AG04449 (cell line): ENCODE results near the gene OBP2A.

Experiments
- CTCF ChIA-PET: fragments of 350-600 bp; formaldehyde crosslinking; extraction: SDS; loops from one replicate; lab custom pipeline; 2021; ENCODE audit warnings: antibody characterized with exemption; lab: Yijun Ruan, JAX
- POLR2A ChIA-PET: fragments of 400-600, 350-600 bp; formaldehyde crosslinking; extraction: SDS; loops from one replicate; lab custom pipeline; 2020; ENCODE audit warnings: antibody characterized with exemption, inconsistent platforms; lab: Yijun Ruan, JAX
- DNase-seq: peaks from one replicate; pipeline ENCODE4 v3.0.0-alpha.2; 2010; ENCODE audit warnings: low read depth, low spot score
- H3K4me3 ChIP-seq: 2 replicates; pipeline ENCODE4 v1.5.1; 2011; ENCODE audit warnings: low read depth, mild to moderate bottlenecking, control low read depth, low read length
- TF ChIP-seq, protein P1 (sequence below): IDR thresholded peaks from one replicate; pipeline ENCODE4 v1.5.1; 2011; ENCODE audit warnings: mild to moderate bottlenecking, moderate library complexity, low read length, control low read depth, inconsistent platforms; ENCODE audit not compliant: insufficient read depth; ENCODE audit errors: missing control alignments

Gene OBP2A

DNA sequence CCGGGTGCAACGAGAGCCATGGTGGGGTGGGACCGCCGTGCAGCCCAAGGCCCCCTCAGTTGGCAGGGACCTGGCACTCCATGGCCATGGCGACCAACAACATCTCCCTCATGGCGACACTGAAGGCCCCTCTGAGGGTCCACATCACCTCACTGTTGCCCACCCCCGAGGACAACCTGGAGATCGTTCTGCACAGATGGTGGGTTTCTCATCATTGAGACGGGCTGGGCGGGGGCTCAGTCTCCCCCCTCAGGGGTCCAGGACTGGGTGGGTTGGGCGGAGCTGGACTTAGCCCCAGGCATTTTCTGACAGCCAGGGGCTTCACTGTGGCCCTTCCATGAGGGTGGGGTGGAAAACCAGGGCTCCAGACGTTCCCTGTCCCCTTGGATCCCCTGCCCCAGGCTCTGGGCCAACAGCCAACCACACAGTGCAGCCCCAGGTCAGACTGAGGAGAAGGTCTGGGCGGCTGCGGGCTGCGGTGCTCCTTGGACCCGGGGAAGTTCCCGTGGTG, 16.4 kb downstream of the OBP2A start:
- POLR2A ChIA-PET, result no interaction called here
- no peak overlapping the region for H3K4me3 ChIP-seq
- CTCF ChIA-PET, result no interaction called here
- TF ChIP-seq, protein P1, sequence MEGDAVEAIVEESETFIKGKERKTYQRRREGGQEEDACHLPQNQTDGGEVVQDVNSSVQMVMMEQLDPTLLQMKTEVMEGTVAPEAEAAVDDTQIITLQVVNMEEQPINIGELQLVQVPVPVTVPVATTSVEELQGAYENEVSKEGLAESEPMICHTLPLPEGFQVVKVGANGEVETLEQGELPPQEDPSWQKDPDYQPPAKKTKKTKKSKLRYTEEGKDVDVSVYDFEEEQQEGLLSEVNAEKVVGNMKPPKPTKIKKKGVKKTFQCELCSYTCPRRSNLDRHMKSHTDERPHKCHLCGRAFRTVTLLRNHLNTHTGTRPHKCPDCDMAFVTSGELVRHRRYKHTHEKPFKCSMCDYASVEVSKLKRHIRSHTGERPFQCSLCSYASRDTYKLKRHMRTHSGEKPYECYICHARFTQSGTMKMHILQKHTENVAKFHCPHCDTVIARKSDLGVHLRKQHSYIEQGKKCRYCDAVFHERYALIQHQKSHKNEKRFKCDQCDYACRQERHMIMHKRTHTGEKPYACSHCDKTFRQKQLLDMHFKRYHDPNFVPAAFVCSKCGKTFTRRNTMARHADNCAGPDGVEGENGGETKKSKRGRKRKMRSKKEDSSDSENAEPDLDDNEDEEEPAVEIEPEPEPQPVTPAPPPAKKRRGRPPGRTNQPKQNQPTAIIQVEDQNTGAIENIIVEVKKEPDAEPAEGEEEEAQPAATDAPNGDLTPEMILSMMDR, result no peak
- no peak for DNase-seq

DNA sequence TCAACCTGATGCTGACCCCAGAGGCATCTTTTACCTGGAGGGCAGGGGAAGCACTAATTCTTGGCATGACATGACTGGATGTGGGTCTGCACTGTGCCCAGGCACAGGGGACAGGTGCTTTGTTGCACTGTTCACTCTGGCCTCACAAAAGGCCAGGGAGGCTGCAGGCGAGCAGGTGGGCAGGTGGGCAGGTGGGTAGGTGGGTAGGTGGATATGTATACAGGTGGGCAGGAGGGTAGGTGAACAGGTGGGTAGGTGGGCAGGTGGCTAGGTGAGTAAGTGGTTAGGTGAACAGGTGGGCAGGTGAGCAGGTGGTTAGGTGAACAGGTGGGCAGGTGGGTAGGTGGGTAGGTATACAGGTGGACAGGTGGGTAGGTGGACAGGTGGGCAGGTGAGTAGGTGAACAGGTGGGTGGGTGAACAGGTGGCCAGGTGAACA, 17.1 kb downstream of the OBP2A start:
- ChIA-PET CTCF (no interaction called here), POLR2A (no interaction called here)
- no peak overlapping the region for H3K4me3 ChIP-seq
- no peak for DNase-seq
- TF ChIP-seq, protein P1, result no peak

DNA sequence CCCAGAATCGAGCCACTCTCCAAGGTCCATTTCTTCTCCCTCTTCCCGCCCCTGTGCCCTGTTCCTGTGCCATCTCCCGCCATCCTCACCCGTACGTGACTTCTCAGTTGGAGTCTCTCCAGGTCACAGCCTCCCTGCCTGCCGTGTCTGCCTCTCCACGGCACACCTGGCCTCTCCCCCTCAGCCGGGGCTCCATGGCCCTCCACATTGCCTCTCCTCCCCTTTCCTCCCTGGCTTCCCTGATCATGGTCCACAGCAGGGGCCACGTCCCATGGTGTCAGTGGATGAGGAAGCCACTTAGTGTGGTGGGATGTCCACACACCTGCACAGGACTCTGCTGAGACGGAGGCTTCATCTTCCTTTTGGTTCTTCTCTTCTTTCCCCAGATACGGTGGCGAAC, 17.9 kb downstream of the OBP2A start:
- H3K4me3 ChIP-seq, result no peak overlapping the region
- TF ChIP-seq, protein P1, result no peak
- ChIA-PET CTCF (no interaction called here), POLR2A (no interaction called here)
- DNase-seq, result no peak

DNA sequence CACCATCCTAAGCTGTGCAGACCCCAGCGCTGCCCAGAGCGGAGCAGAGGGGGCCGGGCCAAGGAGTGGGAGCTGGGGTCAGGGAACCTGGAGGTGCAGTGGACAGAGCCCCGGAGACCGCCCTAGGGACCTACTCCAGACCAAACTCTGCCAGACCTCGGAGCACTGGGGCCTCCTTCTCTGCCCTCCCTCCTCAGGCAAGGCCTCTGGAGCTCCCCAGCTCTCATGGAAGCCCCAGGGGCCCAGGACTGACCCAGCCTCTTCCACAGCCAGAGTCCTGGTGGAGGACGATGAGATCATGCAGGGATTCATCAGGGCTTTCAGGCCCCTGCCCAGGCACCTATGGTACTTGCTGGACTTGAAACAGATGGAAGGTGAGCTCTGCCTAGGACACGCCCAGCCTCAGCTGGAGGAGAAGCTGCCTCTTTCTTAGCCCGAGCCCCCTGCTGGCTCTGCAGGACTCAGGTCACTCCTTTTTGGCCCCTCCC, 19.3 kb downstream of the OBP2A start:
- ChIA-PET CTCF (interaction anchor here (1.1 kb wide), 1 partner anchor 33 kb away, joined by 3 read pairs; no protein-coding TSS in a partner anchor), POLR2A (no interaction called here)
- TF ChIP-seq, protein P1, result no peak
- no peak overlapping the region for H3K4me3 ChIP-seq
- DNase-seq, result no peak

DNA sequence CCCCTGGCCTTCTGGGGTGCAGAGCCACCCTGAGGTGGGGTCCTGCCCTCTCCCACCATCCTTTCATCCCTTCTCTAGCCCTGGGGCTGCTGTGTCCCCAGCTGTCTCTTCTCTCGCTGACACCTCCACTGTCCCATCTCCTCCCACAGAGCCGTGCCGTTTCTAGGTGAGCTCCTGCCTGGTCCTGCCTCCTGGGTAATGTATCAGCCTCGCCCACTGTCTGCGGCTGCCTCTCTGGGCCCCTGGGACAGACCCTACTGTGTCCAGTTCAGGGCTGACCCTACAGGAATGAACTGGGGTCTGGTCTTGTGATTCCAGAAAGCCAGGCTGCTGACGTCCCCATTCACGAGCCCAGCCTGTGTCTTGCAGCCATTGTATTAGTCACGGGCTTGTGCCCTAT, 19.7 kb downstream of the OBP2A start:
- DNase-seq, result no peak
- ChIA-PET CTCF (interaction anchor here (1.1 to 1.7 kb wide), 2 partner anchors 9 to 32 kb away, joined by 3 read pairs; no protein-coding TSS in a partner anchor), POLR2A (no interaction called here)
- H3K4me3 ChIP-seq, result no peak overlapping the region
- TF ChIP-seq, protein P1, result no peak

DNA sequence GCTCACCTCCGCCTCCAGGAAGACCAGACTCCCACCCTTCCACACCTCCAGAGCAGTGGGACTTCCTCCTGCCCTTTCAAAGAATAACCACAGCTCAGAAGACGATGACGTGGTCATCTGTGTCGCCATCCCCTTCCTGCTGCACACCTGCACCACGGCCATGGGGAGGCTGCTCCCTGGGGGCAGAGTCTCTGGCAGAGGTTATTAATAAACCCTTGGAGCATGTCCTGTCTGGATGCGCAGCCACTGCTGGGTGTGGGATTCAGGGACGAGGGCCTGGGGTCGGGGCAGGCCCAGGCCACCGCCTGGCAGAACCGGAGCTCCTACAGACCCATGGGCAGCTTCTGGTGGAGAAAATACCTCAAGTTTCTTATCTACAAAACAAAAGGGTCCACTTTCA, 20.6 kb downstream of the OBP2A start:
- no peak for DNase-seq
- TF ChIP-seq, protein P1, result no peak
- no peak overlapping the region for H3K4me3 ChIP-seq
- CTCF ChIA-PET, result interaction anchor here (1.5 to 1.7 kb wide), 2 partner anchors 10 to 37 kb away, joined by 3 read pairs; no protein-coding TSS in a partner anchor
- POLR2A ChIA-PET, result no interaction called here
